SU-DHL-6 (cell line): ENCODE data around the gene GRM8.
"Not testable (repeated sequence)": the region's sequence is repeated elsewhere in the genome, so short reads cannot be mapped to it uniquely, and the experiment has no call there.

Experiments
- CTCF ChIP-seq: fragments of 200-600 bp; sonication (generic); IDR thresholded peaks from one replicate; pipeline ENCODE4 v1.5.1; 2017; ENCODE audit warnings: antibody characterized with exemption, mild to moderate bottlenecking, low read length, moderate library complexity; ENCODE audit not compliant: insufficient read depth, poor library complexity, severe bottlenecking
- EZH2phosphoT487 ChIP-seq: fragments of 200-600 bp; sonication (generic), shearing (Covaris generic); conservative IDR thresholded peaks from 2 replicates; pipeline ENCODE4 v1.6.1; 2018; ENCODE audit warnings: mild to moderate bottlenecking, antibody characterized with exemption, low read length, moderate library complexity, mixed read lengths

DNA sequence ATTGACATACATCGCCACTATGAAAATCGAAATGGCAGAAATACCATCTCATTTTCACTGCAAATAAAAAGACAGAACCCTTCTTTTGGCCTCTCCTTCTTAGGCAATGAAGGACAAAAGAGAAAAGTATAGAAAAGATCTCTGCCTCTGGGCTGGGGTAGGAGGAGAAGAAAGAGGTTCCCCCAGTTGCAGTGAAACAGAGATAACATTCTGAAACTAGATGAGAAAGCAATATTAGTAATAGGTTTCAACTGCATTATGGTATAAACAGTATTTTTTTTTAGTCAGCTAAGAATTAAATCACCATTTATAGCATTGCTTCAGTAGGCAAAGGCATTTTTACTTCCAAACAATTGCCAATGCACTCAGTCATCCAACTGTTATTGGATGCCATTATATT, 347.5 kb downstream of the GRM8 start:
- TF ChIP-seq CTCF, EZH2phosphoT487: not testable (repeated sequence)
